Measurements from ENCODE around the gene TPRX1. TPM values are rescaled to one million over a fixed set of nuclear protein-coding genes. Genes with fewer than 3 reads are reported as not detected.

Gene TPRX1
- total and polyA plus RNA-seq, 2 of the 4 experiments (the other 2 are of a cell fraction): not detected

- no peak for TF ChIP-seq MAFK (IDR thresholded peaks at IDR 0.05; ENCODE audit: low read depth, low read length)
Measured at GRCh38 chr19:47755762-47756626, 48.4 kb downstream of the TPRX1 start (continued).

DNA sequence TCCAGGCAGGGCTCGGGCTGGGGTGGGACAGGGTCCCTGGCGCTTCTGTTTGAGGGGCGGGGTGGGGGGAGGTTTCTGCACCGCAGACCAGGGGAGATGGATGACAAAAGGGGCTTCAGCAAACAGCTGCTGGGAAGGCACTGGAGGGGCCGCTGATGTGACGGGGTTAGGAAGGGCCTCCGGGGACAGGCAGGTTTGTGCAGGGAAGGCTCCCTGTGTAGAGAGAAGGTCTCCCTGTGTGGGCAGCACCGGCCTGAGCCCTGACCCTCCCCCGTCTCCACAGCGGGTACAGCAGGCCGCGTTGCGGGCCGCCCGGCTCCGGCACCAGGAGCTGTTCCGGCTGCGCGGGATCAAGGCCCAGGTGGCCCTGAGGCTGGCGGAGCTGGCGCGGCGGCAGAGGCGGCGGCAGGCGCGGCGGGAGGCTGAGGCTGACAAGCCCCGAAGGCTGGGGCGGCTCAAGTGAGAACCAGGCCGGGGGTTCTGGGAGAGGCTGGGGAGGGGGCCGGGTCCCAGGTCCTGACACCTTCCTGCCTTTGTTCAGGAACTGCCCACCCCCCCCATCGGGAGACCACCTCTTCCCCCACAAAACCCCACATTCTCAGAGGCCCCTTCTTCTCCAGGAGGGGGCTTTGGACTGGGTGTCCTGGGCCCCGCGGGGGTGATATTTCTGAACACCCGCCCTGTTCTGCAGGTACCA lies 49.1 kb downstream of the TPRX1 start:
- H3K27ac ChIP-seq (ENCODE audit: insufficient read depth, low read length): no peak overlapping the region
- H4K91ac ChIP-seq (ENCODE audit: insufficient read depth, low read depth, low read length): no peak overlapping the region
- no peak overlapping the region for H3K4me2 ChIP-seq (ENCODE audit: low read depth, low read length)
- no peak overlapping the region for H3K56ac ChIP-seq (ENCODE audit: extremely low read depth, insufficient read depth, low read length)
- in situ Hi-C loops (cut with MboI; ENCODE audit: low sequenced_read_pairs): no loop called here
- peaks cover 12% of the 10 kb centered on the region for H4K20me1 ChIP-seq (ENCODE audit: insufficient read depth, low read length)
- no peak for TF ChIP-seq ELK1 (IDR thresholded peaks at IDR 0.05; ENCODE audit: borderline replicate concordance, low read depth, low read length)
- no peak overlapping the region for H2BK15ac ChIP-seq (ENCODE audit: low read depth, low read length)
- H3K23ac ChIP-seq (ENCODE audit: low read depth, low read length): no peak overlapping the region
- H3K79me1 ChIP-seq (ENCODE audit: low read depth in 1 of 2, low read length in 2 of 2): peaks cover 7 to 9% of the 10 kb centered on the region in 2 experiments; a peak in 2 of 4 replicates
- 100% methylated on average over 4 of the region's 36 CpGs; no CpG with 5 or more reads in 1 of the 2 experiments for WGBS, 2 experiments (ENCODE audit: extremely low coverage in 2 of 2, insufficient read length in 1 of 2)
- BruUV-seq (replicated peaks): no TSS peak
- H3K9ac ChIP-seq (ENCODE audit: low read depth, low read length): no peak overlapping the region
- ChIA-PET POLR2A (ENCODE audit: unreplicated experiment) (no interaction called here), CTCF (no interaction called here)
- no peak overlapping the region for H2AK9ac ChIP-seq (replicated peaks; ENCODE audit: low read depth, low read length, poor library complexity)
- H3K4me1 ChIP-seq (ENCODE audit: control insufficient read depth, insufficient read depth, low read length): no peaks in the 10 kb centered on the region
- no peak overlapping the region for H3K4ac ChIP-seq (ENCODE audit: low read depth, low read length)
- no peak overlapping the region for H3K14ac ChIP-seq (replicated peaks; ENCODE audit: low read depth, low read length)
- DNase-seq (no peak), ATAC-seq (ENCODE audit: low read depth) (no peak)
- H3K9me3 ChIP-seq (ENCODE audit: control insufficient read depth, insufficient read depth, low read length): no peaks in the 10 kb centered on the region
- no peak overlapping the region for H2BK5ac ChIP-seq (ENCODE audit: low read depth, low read length, poor library complexity, severe bottlenecking)
- no peak overlapping the region for H4K8ac ChIP-seq (ENCODE audit: low read depth in 2 of 2, low read length in 2 of 2)
- H3K18ac ChIP-seq (ENCODE audit: low read depth, low read length): no peak overlapping the region
- intact Hi-C loops (cut with micrococcal nuclease): no loop called here
- dilution Hi-C loops (cut with HindIII; ENCODE audit: low sequenced_read_pairs, unreplicated experiment): no loop called here
- no peak overlapping the region for H4K5ac ChIP-seq (ENCODE audit: low read depth, low read length)
- H3K36me3 ChIP-seq (ENCODE audit: control insufficient read depth, insufficient read depth, low read length): peaks cover 79% of the 10 kb centered on the region
- H2AK5ac ChIP-seq (ENCODE audit: low read depth, low read length): no peak overlapping the region
- no peak overlapping the region for H2AFZ ChIP-seq (replicated peaks; ENCODE audit: low read length, poor library complexity)
- no peak overlapping the region for H2BK20ac ChIP-seq (ENCODE audit: low read depth, low read length)
- H3K9me1 ChIP-seq (ENCODE audit: insufficient read depth, low read length): no peaks in the 10 kb centered on the region
- no peak overlapping the region for H3K4me3 ChIP-seq (ENCODE audit: insufficient read depth, low read depth, low read length)
- H2BK120ac ChIP-seq (ENCODE audit: low read depth, low read length): no peak overlapping the region
- no peaks in the 10 kb centered on the region for H3K27me3 ChIP-seq (ENCODE audit: control insufficient read depth, insufficient read depth, low read length)

Measured in IMR-90 (cell line).